GM13976 (cell line): ENCODE results near the gene TCTN1.
A peak's percentile ranks its signal among the peaks of the same experiment; 100 is the strongest.
"Not testable (repeated sequence)": the region's sequence is repeated elsewhere in the genome, so short reads cannot be mapped to it uniquely, and the experiment has no call there.

Experiments
- DNase-seq: peaks from one replicate; pipeline ENCODE4 v3.0.0; 2012; ENCODE audit warnings: low spot score
- CTCF ChIP-seq: IDR thresholded peaks from 2 replicates; pipeline ENCODE4 v1.5.1; 2012; ENCODE audit warnings: borderline replicate concordance, mild to moderate bottlenecking; ENCODE audit not compliant: insufficient read depth; ENCODE audit errors: extremely low read depth, missing control alignments, control extremely low read depth
- in situ Hi-C: fragments of 300-500 bp; cut with MboI; formaldehyde crosslinking; loops from one replicate; pipeline ENCODE4 v1.12.0; 2022; ENCODE audit warnings: low sequenced_read_pairs, mixed read lengths, inconsistent platforms; ENCODE audit not compliant: unreplicated experiment

Gene TCTN1

GRCh38 chr12:110590806-110591326, 23.1 kb upstream of the TCTN1 start:
- DNase-seq: peak; percentile 63
- no peak for TF ChIP-seq CTCF
- in situ Hi-C loops: no loop called here

GRCh38 chr12:110591451-110592051, 22.4 kb upstream of the TCTN1 start:
- in situ Hi-C loops: no loop called here
- no peak for TF ChIP-seq CTCF
- no peak for DNase-seq

- in situ Hi-C loops: no loop called here
- no peak for TF ChIP-seq CTCF
- no peak for DNase-seq
These were observed 21.9 kb upstream of the TCTN1 start for GRCh38 chr12:110592078-110592477.

- in situ Hi-C loops, DNase-seq: not testable (repeated sequence)
These were observed 21.0 kb upstream of the TCTN1 start for GRCh38 chr12:110592919-110593318.

GRCh38 chr12:110597885-110598284, 16.0 kb upstream of the TCTN1 start:
- in situ Hi-C loops: no loop called here
- no peak for TF ChIP-seq CTCF
- DNase-seq: no peak

- TF ChIP-seq CTCF: no peak
- in situ Hi-C loops: no loop called here
- no peak for DNase-seq
These were observed 14.6 kb upstream of the TCTN1 start for GRCh38 chr12:110599334-110599733.

GRCh38 chr12:110600254-110600653, 13.7 kb upstream of the TCTN1 start:
- no peak for TF ChIP-seq CTCF
- in situ Hi-C loops: loop anchor here (5.0 to 10.0 kb wide), 3 partner anchors 88 to 285 kb away; partner anchors contain the start of gene ARPC3
- peak; percentile 57 for DNase-seq
